Inflammatory macrophage treated with lipopolysaccharide for 4 hours (primary cell): ENCODE results near the gene MVB12B.

Experiments used
- DNase-seq: peaks from one replicate; pipeline ENCODE4 v3.0.0-alpha.2; 2020

Gene MVB12B

DNA sequence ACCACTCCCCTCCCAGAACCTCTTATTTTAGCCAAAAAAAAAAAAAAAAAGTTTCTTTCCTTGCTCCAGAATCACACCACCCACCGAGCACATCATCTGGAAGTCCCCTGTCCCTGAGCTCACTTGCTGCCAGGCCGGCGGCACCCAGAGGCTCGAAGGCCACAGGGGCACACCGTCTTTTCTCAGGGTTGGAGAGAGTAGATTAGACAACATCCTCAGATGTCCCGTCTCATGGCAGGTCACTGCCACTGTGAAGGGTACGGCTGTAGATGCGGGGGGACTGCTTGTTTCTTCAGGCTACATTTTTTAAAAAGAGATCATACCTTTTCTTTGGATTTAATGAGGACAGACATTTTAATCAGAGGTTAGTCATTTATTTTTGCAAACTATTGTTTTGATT, 109.0 kb downstream of the MVB12B start:
- DNase-seq, result no peak

- DNase-seq, result no peak
Observed at GRCh38 chr9:126436545-126437267, 110.1 kb downstream of the MVB12B start.

- DNase-seq, result no peak
Observed at GRCh38 chr9:126437268-126437666, 110.6 kb downstream of the MVB12B start.

GRCh38 chr9:126437701-126438100, 111.1 kb downstream of the MVB12B start:
- no peak for DNase-seq

DNA sequence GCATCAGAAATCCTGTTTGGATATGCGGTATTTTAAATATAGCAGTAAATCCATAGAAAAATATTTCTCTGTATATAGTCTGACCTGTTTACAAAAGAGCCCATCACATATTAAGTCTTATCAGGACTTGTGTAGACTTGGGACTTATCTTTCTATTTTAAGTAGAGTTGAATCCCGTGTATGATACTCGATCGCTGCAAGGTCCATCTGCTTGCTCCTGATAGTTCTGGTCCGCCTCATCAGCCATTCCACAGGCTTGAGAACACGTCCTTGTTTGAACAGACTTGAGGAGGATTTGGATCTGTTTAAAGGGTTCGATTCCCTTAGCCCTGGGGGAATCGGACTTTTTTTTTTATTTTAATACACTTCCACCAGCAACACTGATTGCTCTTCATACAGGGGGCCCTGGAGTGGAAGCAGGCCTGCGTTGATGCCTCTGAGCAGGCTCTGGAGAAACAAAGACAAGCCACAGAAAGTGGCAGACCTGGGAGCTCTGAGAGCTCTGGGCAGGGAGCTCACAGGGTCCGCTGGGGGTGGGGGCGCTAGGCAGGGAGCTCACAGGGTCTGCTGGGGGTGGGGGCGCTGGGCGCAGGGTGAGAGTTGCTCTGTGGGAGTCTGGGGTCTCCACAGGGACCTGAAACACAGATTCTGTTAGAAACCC, 112.2 kb downstream of the MVB12B start:
- DNase-seq, result no peak

DNA sequence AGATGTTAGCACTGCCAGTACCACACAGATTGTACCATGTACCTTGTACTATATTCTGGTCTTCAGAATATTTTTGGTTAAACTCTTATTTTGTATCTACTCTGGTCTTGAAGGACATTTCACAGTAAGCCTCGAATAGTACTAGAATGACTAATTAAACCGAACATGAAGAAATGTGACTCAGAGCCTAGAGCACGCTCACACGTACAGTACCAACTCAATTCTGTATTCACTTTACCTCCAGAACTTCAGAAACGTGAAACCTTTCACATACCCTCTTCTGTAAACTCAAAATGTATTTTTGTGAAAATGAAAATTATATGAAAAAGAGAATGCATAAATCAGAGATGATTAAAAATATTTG, 112.8 kb downstream of the MVB12B start:
- DNase-seq, result no peak

GRCh38 chr9:126439883-126440653, 113.4 kb downstream of the MVB12B start:
- DNase-seq, result no peak

GRCh38 chr9:126440940-126441339, 114.3 kb downstream of the MVB12B start:
- DNase-seq, result no peak

GRCh38 chr9:126442636-126443035, 116.0 kb downstream of the MVB12B start:
- peak; percentile 6 for DNase-seq

GRCh38 chr9:126443144-126443543, 116.5 kb downstream of the MVB12B start:
- no peak for DNase-seq

GRCh38 chr9:126448136-126448535, 121.5 kb downstream of the MVB12B start:
- no peak for DNase-seq

DNA sequence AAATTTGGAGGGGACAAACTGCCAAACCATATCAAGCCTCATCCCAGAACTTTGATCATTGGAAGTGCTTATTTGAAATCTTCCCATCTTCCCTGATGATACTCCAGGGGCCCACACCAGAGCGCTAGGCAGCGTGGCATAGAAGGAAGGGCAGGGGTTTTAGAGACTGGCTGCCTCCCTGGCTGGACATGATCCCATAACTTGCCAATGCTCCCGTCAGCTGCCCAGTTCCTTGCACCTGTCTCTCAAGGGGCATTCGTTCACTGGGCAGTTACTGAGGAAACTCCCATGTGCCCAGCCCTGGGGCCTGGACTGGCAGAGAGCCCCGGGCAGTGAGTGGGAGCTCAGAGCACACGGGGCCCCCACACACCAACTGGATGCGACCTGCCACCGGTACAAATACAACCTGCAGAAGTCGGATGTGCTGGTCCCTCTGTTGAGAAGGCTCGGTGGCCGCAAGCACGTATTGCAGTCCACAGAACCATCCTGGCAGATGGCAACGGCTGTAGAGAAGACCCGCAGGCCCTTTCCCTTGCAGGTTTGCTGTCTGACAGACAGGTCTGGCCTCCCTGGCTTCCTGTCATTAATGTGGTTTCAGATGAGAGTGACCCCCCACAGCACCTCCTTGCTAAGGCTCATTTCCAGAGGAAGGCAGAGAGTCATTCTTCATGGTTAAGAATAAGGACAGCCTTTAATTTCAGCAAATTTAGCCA, 122.4 kb downstream of the MVB12B start:
- DNase-seq, result no peak

- no peak for DNase-seq
Observed at GRCh38 chr9:126449725-126450667, 123.4 kb downstream of the MVB12B start.

GRCh38 chr9:126450668-126451205, 124.1 kb downstream of the MVB12B start:
- DNase-seq, result no peak

GRCh38 chr9:126451316-126451885, 124.8 kb downstream of the MVB12B start:
- DNase-seq, result no peak

DNA sequence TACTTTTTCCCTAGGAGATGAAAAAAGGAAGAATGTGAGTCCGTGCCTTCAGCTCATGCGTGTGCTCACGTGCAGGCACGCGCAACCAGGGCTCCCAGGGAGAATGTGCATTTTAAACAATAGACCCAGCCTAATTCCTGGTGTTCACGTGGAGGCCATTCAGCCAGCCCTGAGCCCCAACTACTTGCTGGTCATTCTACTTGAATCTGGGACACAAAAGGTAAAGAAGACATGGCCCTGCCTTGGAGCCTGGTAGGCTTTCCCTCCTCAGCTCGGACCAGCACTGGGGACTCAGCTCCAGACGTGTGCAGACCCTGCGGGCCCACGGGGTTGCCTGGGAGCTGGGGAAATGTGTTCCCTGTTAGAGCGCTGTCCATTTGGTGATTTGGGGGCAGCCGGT, 125.5 kb downstream of the MVB12B start:
- DNase-seq, result no peak

- DNase-seq, result no peak
Observed at GRCh38 chr9:126453156-126453963, 126.7 kb downstream of the MVB12B start.

DNA sequence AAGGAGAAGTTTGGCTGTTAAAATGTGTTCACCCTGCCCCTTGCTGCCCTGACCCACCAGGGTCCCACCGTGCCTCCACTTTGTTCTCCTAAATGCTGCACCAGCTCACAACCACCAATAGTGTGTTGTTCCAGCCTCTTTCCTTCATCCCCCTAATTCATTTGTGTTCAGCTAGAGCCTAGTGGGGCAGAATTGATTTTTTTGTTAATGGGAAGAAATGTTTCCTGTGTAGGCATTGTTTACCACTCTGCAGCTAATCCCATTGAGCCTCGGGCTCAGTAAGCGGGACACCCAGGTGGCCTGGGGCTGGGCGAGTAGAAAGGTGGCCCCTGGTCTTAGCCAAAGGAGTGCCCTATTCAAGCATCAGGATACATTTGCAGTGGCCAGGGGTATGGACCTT, 127.6 kb downstream of the MVB12B start:
- no peak for DNase-seq

GRCh38 chr9:126454795-126455194, 128.2 kb downstream of the MVB12B start:
- DNase-seq, result no peak

- no peak for DNase-seq
Observed at GRCh38 chr9:126456441-126457174, 130.0 kb downstream of the MVB12B start.
